Measurements from ENCODE around the gene TFIP11. TPM values are rescaled to one million over a fixed set of nuclear protein-coding genes. Genes with fewer than 3 reads are reported as not detected.

The TFIP11 gene
- total and polyA plus RNA-seq, 2 of the 13 experiments (the other 11 are each of a cell fraction or from before 2014, with no cell fraction given), result 15.4 to 22.8 TPM

GRCh38 chr22:26460202-26460601 lies 52.1 kb downstream of the TFIP11 start:
- Histone ChIP-seq H3K79me2 (ENCODE audit: insufficient read depth, low read length) (no peaks in the 10 kb centered on the region), H4K20me1 (ENCODE audit: insufficient read depth, low read length) (peaks cover 6% of the 10 kb centered on the region), H2AFZ (ENCODE audit: low read length) (no peak overlapping the region), H3K27me3 (ENCODE audit: control insufficient read depth in 1 of 2, insufficient read depth in 2 of 2, low read length in 2 of 2) (no peaks in the 10 kb centered on the region), H3K4me3 (replicated peaks in 1 of 3; ENCODE audit: insufficient read depth in 1 of 3, low read depth in 2 of 3, low read length in 3 of 3) (no peak overlapping the region), H3K4me2 (ENCODE audit: low read depth, low read length) (no peak overlapping the region), H3K9me3 (ENCODE audit: low read length) (no peaks in the 10 kb centered on the region), H3K9ac (ENCODE audit: insufficient read depth, low read depth, low read length) (no peak overlapping the region), H3K27ac (ENCODE audit: extremely low read length, insufficient read depth, low read length) (no peak overlapping the region), H3K36me3 (replicated peaks in 1 of 2; ENCODE audit: control insufficient read depth in 1 of 2, insufficient read depth in 2 of 2, low read length in 2 of 2) (peaks cover 32 to 62% of the 10 kb centered on the region in 2 experiments), H3K4me1 (ENCODE audit: insufficient read depth, low read length) (peaks cover 16% of the 10 kb centered on the region)
- DNase-seq (ENCODE audit: low spot score) (no peak), FAIRE-seq (no peak), ATAC-seq (no peak)
- CTCF ChIA-PET (ENCODE audit: low intra/inter-chr PET ratio, low total read pairs), result interaction anchor here (2.5 kb wide), 1 partner anchor 96 kb away, joined by 16 read pairs; no protein-coding TSS in a partner anchor
- in situ Hi-C loops (cut with HindIII; ENCODE audit: extremely low pct_ligation_motif_present, low pct_unique_long_range_greater_than_20kb), result loop anchor here (5.0 kb wide), 1 partner anchor 93 kb away; no protein-coding TSS in a partner anchor
- TF ChIP-seq ARID2 (CRISPR knock-in tag; IDR thresholded peaks at IDR 0.05; ENCODE audit: borderline replicate concordance) (no peak), ZNF143 (CRISPR knock-in tag; IDR thresholded peaks at IDR 0.05) (no peak), MEF2D (CRISPR knock-in tag; IDR thresholded peaks at IDR 0.05) (no peak), CBX5 (CRISPR knock-in tag; IDR thresholded peaks at IDR 0.05; ENCODE audit: borderline replicate concordance) (no peak), RERE (CRISPR knock-in tag; IDR thresholded peaks at IDR 0.05; ENCODE audit: low read depth) (no peak), ZBTB34 (CRISPR knock-in tag; IDR thresholded peaks at IDR 0.05) (no peak), PLRG1 (conservative IDR thresholded peaks at IDR 0.05) (no peak)
- 100% methylated on average over 6 of the region's 6 CpGs for WGBS (ENCODE audit: low lambda C conversion rate)
- POLR2A ChIA-PET, result no interaction called here
- no TSS peak for BruUV-seq (replicated peaks)
- intact Hi-C loops (cut with micrococcal nuclease; ENCODE audit: unreplicated experiment), result no loop called here

All from HepG2 (cell line).